ENCODE results near the gene TFR2. TPM values are rescaled to one million over a fixed set of nuclear protein-coding genes. Genes with fewer than 3 reads are reported as not detected.

The TFR2 gene
- total RNA-seq, 2 donors from 2014 or later: 0.19 TPM; not detected in 1

GRCh38 chr7:100582650-100583049 lies 58.7 kb downstream of the TFR2 start:
- Histone ChIP-seq H3K9me3 (no peaks in the 10 kb centered on the region), H3K36me3 (peaks cover 48% of the 10 kb centered on the region), H3K27me3 (no peaks in the 10 kb centered on the region), H3K4me1 (peaks cover 0 to 43% of the 10 kb centered on the region in 2 donors), H3K27ac (peak overlapping the region in 1 of 2 donors; percentile 27), H3K4me3 (no peak overlapping the region)
- TF ChIP-seq CTCF (IDR thresholded peaks at IDR 0.05): no peak
- DNase-seq (ENCODE audit: low spot score): no peak

- Histone ChIP-seq H3K4me1 (peaks cover 0 to 39% of the 10 kb centered on the region in 2 donors), H3K9me3 (no peaks in the 10 kb centered on the region), H3K4me3 (no peak overlapping the region), H3K36me3 (peaks cover 54% of the 10 kb centered on the region), H3K27ac (peak overlapping the region in 1 of 2 donors; percentile 27), H3K27me3 (no peaks in the 10 kb centered on the region)
- DNase-seq (ENCODE audit: low spot score): no peak
- no peak for TF ChIP-seq CTCF (IDR thresholded peaks at IDR 0.05)
Measured at GRCh38 chr7:100582041-100582579, 59.2 kb downstream of the TFR2 start.

GRCh38 chr7:100580466-100581283 lies 60.7 kb downstream of the TFR2 start:
- Histone ChIP-seq H3K36me3 (peaks cover 68% of the 10 kb centered on the region), H3K4me3 (no peak overlapping the region), H3K9me3 (no peaks in the 10 kb centered on the region), H3K27me3 (no peaks in the 10 kb centered on the region), H3K27ac (no peak overlapping the region), H3K4me1 (peaks cover 0 to 34% of the 10 kb centered on the region in 2 donors)
- no peak for TF ChIP-seq CTCF (IDR thresholded peaks at IDR 0.05)
- DNase-seq (ENCODE audit: low spot score): no peak

GRCh38 chr7:100578246-100579183 lies 62.8 kb downstream of the TFR2 start:
- Histone ChIP-seq H3K4me1 (peaks cover 0 to 13% of the 10 kb centered on the region in 2 donors), H3K27ac (no peak overlapping the region), H3K27me3 (no peaks in the 10 kb centered on the region), H3K9me3 (no peaks in the 10 kb centered on the region), H3K36me3 (peaks cover 85% of the 10 kb centered on the region), H3K4me3 (no peak overlapping the region)
- no peak for DNase-seq (ENCODE audit: low spot score)
- no peak for TF ChIP-seq CTCF (IDR thresholded peaks at IDR 0.05)

- no peak for TF ChIP-seq CTCF (IDR thresholded peaks at IDR 0.05)
Measured at GRCh38 chr7:100577507-100577906, 63.8 kb downstream of the TFR2 start.

More at GRCh38 chr7:100577507-100577906, 63.8 kb downstream of the TFR2 start:
- Histone ChIP-seq H3K4me3 (no peak overlapping the region), H3K36me3 (peaks cover 85% of the 10 kb centered on the region), H3K27ac (no peak overlapping the region), H3K4me1 (peaks cover 0 to 3% of the 10 kb centered on the region in 2 donors), H3K27me3 (no peaks in the 10 kb centered on the region), H3K9me3 (no peaks in the 10 kb centered on the region)
- no peak for DNase-seq (ENCODE audit: low spot score)
